BLaER1 treated with 17β-estradiol and CSF1 and Interleukin-3, amounts not matched to agents 10 nM and 100 nM (cell line): Measurements from ENCODE around the gene S100G.
"Not testable (repeated sequence)": the region's sequence is repeated elsewhere in the genome, so short reads cannot be mapped to it uniquely, and the experiment has no call there.

Experiments
- H3K27ac ChIP-seq, 11 experiments: shearing (Covaris generic); formaldehyde crosslinking; 2 replicates each; pipeline ENCODE4 v1.8.1; 2022
- H3K27me3 ChIP-seq, 11 experiments: shearing (Covaris generic); formaldehyde crosslinking; 2 replicates each; pipeline ENCODE4 v1.8.1; 2022
- H3K36me3 ChIP-seq, 11 experiments: shearing (Covaris generic); formaldehyde crosslinking; 2 replicates each; pipeline ENCODE4 v1.8.1; 2022
- H3K4me1 ChIP-seq, 10 experiments: shearing (Covaris generic); formaldehyde crosslinking; 2 replicates each; pipeline ENCODE4 v1.8.1; 2022
- H3K4me2 ChIP-seq, 11 experiments: shearing (Covaris generic); formaldehyde crosslinking; 2 replicates each; pipeline ENCODE4 v1.8.1; 2022
- H3K4me3 ChIP-seq, 10 experiments: shearing (Covaris generic); formaldehyde crosslinking; 2 replicates each; pipeline ENCODE4 v1.8.1; 2022
- H3K9ac ChIP-seq, 11 experiments: shearing (Covaris generic); formaldehyde crosslinking; 2 replicates each; pipeline ENCODE4 v1.8.1; 2022
- H3K9me3 ChIP-seq, 11 experiments: shearing (Covaris generic); formaldehyde crosslinking; replicated peaks in 1 of 11; 2 replicates each; pipeline ENCODE4 v1.8.1; 2022
- H4K20me1 ChIP-seq, 11 experiments: shearing (Covaris generic); formaldehyde crosslinking; 2 replicates each; pipeline ENCODE4 v1.8.1; 2022
- Cebpa-rat ChIP-seq, 11 experiments: shearing (Covaris generic); IDR thresholded peaks; 2 replicates each; pipeline ENCODE4 v1.8.1; 2022

The S100G gene

DNA sequence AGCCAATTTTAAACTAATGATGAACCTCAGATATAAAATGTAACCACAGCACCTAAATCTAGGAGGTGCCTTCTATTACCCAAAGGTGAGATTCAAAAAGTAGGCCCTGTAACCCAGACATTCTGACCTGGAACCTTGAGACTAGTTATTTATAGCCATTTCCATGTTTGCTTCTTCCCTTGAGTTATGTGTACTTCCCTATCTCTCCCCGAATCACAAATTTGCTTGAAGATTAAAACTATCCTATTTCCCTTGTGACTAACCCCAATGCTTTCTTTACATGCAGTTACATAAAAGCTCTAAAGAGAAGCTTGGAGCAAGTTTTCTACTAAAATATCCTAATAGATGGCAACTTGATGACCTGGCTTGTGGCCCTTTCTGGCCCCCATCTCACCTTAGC is 32.6 kb upstream of the S100G start:
- H4K20me1 ChIP-seq, result no peaks in the 10 kb centered on the region; a peak in 2 of 22 replicates

DNA sequence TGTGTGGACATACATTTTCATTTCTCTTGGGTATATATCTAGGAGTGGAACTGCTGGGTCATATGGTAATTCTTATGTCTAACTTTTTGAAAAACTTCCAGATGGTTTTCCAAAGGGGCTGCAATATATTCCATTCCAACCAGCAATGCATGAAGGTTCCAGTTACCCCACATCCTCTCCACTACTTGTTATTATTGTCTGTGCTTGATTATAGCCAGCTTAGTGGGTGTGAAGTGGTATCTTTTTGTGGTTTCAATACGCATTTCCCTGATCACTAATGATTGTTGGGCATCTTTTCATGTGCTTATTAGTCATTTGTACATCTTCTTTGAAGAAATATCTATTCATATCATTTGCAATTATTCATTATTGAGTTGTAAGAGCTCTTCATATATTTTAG is 31.5 kb upstream of the S100G start:
- no peak overlapping the region for H3K4me2 ChIP-seq
- H3K4me1 ChIP-seq, result no peaks in the 10 kb centered on the region
- H3K27me3 ChIP-seq, result peaks cover 86 to 97% (median 94%) of the 10 kb centered on the region in 11 experiments
- H3K36me3 ChIP-seq, result peaks cover 0 to 38% (median 14%) of the 10 kb centered on the region in 11 experiments; a peak in 14 of 22 replicates
- H3K27ac ChIP-seq, result no peak overlapping the region
- peaks cover 6 to 17% (median 14%) of the 10 kb centered on the region in 11 experiments; a peak in 18 of 22 replicates for H3K9me3 ChIP-seq
- H3K9ac ChIP-seq, result no peak overlapping the region
- no peaks in the 10 kb centered on the region; a peak in 2 of 22 replicates for H4K20me1 ChIP-seq
- no peak overlapping the region for H3K4me3 ChIP-seq
- TF ChIP-seq Cebpa-rat (IDR thresholded peaks at IDR 0.05), result no peak

More for the DNA sequence above, 32.6 kb upstream of the S100G start:
- H3K27me3 ChIP-seq, result peaks cover 92 to 98% (median 95%) of the 10 kb centered on the region in 11 experiments
- peaks cover 6 to 17% (median 14%) of the 10 kb centered on the region in 11 experiments; a peak in 18 of 22 replicates for H3K9me3 ChIP-seq
- no peak overlapping the region for H3K9ac ChIP-seq
- no peak overlapping the region for H3K27ac ChIP-seq
- H3K4me2 ChIP-seq, result no peak overlapping the region
- peaks cover 0 to 39% (median 14%) of the 10 kb centered on the region in 11 experiments; a peak in 14 of 22 replicates for H3K36me3 ChIP-seq
- H3K4me3 ChIP-seq, result no peak overlapping the region
- no peaks in the 10 kb centered on the region for H3K4me1 ChIP-seq
- no peak for TF ChIP-seq Cebpa-rat (IDR thresholded peaks at IDR 0.05)

DNA sequence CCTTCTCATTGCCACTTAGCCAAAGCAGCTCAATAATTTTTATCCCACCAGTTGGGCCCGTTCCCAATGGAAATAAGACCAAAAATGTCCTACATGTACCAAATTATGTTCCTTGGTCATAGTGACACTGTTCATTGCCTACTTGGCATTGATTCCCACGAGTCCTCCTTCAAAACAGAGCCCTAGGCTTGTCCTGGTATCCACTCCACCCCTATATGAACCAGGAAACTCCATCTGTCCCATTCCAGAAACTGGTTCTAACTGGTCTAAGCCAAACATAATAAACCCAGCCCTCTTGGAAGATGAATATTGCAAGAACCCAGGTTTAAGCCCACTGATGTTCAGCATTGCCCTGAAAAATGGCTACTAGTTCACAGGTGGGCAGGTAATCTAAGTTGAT is 30.9 kb upstream of the S100G start:
- H3K27me3 ChIP-seq, result peaks cover 83 to 97% (median 94%) of the 10 kb centered on the region in 11 experiments
- no peak overlapping the region for H3K27ac ChIP-seq
- H3K9me3 ChIP-seq, result peaks cover 6 to 17% (median 14%) of the 10 kb centered on the region in 11 experiments; a peak in 18 of 22 replicates

DNA sequence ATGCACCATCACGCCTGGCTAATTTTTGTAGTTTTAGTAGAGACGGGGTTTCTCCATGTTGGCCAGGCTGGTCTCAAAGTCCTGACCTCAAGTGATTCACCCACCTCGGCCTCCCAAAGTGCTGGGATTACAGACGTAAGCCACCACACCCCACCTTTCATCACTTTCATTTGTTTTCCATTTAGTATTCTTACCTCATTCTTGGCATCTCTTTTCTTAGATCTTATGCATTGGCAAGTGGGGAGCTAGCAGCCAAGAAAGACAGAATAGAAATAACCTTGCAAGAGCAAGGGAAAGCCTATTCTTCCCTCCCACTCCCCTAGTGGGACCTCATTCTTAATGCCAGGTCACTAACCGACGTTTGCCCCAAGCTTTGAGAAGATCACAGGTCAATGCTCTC is 21.4 kb upstream of the S100G start:
- H3K9me3 ChIP-seq, H4K20me1 ChIP-seq, H3K4me3 ChIP-seq, H3K4me2 ChIP-seq, H3K36me3 ChIP-seq, H3K9ac ChIP-seq, H3K4me1 ChIP-seq, H3K27ac ChIP-seq: not testable (repeated sequence)
- peaks cover 94 to 100% (median 100%) of the 10 kb centered on the region in 11 experiments for H3K27me3 ChIP-seq

More for the DNA sequence above, 30.9 kb upstream of the S100G start:
- TF ChIP-seq Cebpa-rat (IDR thresholded peaks at IDR 0.05), result no peak
- no peak overlapping the region for H3K9ac ChIP-seq
- H3K4me3 ChIP-seq, result no peak overlapping the region
- H3K4me1 ChIP-seq, result no peaks in the 10 kb centered on the region
- peaks cover 0 to 32% (median 11%) of the 10 kb centered on the region in 11 experiments; a peak in 12 of 22 replicates for H3K36me3 ChIP-seq
- no peak overlapping the region for H3K4me2 ChIP-seq
- no peaks in the 10 kb centered on the region; a peak in 1 of 22 replicates for H4K20me1 ChIP-seq

DNA sequence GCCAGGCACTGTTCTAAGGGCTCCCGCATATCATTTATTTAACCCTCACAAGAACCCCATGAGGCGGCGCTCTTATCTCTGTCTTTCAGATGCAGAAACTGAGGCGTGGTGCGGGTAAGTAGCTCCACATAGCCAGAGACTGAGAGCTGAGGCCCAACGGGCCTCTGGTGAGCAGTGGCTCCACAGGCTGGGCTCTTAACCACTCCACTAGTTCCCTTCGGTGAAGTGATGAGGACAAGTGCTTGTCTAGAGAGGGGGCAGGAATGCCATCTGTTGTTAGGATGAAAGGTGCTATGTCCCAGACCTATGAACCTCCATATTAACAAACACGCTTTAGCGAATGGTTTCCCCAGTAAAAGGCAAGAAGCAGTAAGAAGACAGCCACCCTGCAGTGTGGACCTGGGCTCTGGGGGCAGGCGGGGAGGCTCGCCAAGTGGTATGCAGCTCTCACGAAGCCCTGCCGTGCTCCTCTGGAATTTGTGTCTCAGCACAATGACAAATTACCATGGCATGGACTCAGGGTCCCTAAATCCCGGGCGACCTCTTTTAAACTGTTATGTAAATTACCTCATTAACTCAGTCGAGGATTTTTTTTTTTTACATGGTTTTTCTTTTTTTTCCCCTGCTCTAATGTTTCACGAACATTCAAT is 20.9 kb upstream of the S100G start:
- peaks cover 0 to 11% (median 0%) of the 10 kb centered on the region in 10 experiments; a peak in 5 of 20 replicates for H3K4me1 ChIP-seq
- no peak overlapping the region for H3K4me2 ChIP-seq
- peaks cover 0 to 4% (median 0%) of the 10 kb centered on the region in 11 experiments; a peak in 1 of 22 replicates for H3K36me3 ChIP-seq
- peaks cover 0 to 9% (median 0%) of the 10 kb centered on the region in 11 experiments; a peak in 4 of 22 replicates for H4K20me1 ChIP-seq
- no peaks in the 10 kb centered on the region for H3K9me3 ChIP-seq
- H3K9ac ChIP-seq, result no peak overlapping the region
- peaks cover 96 to 100% (median 100%) of the 10 kb centered on the region in 11 experiments for H3K27me3 ChIP-seq
- H3K4me3 ChIP-seq, result no peak overlapping the region
- H3K27ac ChIP-seq, result no peak overlapping the region
- no peak for TF ChIP-seq Cebpa-rat (IDR thresholded peaks at IDR 0.05)

DNA sequence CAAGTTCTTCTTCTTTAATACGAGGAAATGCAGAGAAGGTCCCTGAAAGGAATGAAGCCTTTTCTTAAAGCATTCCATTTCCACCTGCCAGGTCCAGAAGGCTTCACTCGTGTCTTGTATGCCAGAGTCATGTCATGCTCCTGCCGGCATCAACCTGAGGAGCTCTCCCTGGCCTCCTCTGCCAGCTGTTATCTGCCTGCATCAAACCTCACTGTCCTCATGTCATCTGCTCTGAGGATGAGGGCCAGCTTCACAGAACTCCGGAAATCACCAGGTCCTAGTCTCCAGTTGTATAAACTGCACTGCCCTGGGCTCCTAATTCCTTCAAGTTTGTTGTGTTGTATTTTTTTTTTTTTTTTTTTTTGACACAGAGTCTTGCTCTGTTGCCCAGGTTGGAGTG is 20.0 kb upstream of the S100G start:
- Histone ChIP-seq H3K27ac (no peak overlapping the region), H4K20me1 (peaks cover 0 to 9% (median 0%) of the 10 kb centered on the region in 11 experiments; a peak in 4 of 22 replicates), H3K4me2 (no peak overlapping the region), H3K4me3 (no peak overlapping the region), H3K9ac (no peak overlapping the region), H3K27me3 (peaks cover 95 to 100% (median 100%) of the 10 kb centered on the region in 11 experiments), H3K36me3 (peaks cover 0 to 4% (median 0%) of the 10 kb centered on the region in 11 experiments; a peak in 1 of 22 replicates), H3K4me1 (peaks cover 0 to 19% (median 0%) of the 10 kb centered on the region in 10 experiments; a peak in 6 of 20 replicates), H3K9me3 (no peaks in the 10 kb centered on the region)
- no peak for TF ChIP-seq Cebpa-rat (IDR thresholded peaks at IDR 0.05)

DNA sequence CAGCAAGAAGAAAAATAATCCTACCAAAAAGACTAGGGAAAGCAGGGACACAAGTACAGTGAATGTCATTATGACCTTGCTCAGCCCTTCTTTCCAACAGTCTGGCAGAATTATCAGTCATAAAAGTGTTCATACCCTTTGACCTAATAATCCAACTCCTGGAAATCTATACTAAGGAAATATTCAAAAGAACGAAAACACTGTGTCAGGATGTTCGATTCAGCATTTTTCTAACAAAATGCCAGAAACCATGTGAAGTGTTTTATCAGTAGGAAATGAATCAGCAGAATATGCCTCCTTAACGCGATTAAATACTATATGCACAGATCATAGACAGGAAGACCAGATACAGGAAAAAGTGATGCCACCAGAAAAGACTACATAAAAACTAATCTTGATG is 16.2 kb upstream of the S100G start:
- H3K27me3 ChIP-seq, result peaks cover 86 to 100% (median 97%) of the 10 kb centered on the region in 11 experiments
- peak overlapping the region in 3 of 11 experiments; percentile 33 to 50 (median 47); a peak in 5 of 22 replicates for H3K4me2 ChIP-seq
- no peak overlapping the region for H3K9ac ChIP-seq
- TF ChIP-seq Cebpa-rat (IDR thresholded peaks at IDR 0.05), result no peak
- no peak overlapping the region for H3K4me3 ChIP-seq
- H3K27ac ChIP-seq, result peak overlapping the region in 1 of 11 experiments; percentile 47; a peak in 2 of 22 replicates
- peaks cover 0 to 20% (median 0%) of the 10 kb centered on the region in 10 experiments; a peak in 6 of 20 replicates for H3K4me1 ChIP-seq
- no peaks in the 10 kb centered on the region; a peak in 2 of 22 replicates for H3K9me3 ChIP-seq
- H4K20me1 ChIP-seq, result peaks cover 0 to 4% (median 0%) of the 10 kb centered on the region in 11 experiments; a peak in 2 of 22 replicates
- peaks cover 0 to 10% (median 4%) of the 10 kb centered on the region in 11 experiments; a peak in 3 of 22 replicates for H3K36me3 ChIP-seq

DNA sequence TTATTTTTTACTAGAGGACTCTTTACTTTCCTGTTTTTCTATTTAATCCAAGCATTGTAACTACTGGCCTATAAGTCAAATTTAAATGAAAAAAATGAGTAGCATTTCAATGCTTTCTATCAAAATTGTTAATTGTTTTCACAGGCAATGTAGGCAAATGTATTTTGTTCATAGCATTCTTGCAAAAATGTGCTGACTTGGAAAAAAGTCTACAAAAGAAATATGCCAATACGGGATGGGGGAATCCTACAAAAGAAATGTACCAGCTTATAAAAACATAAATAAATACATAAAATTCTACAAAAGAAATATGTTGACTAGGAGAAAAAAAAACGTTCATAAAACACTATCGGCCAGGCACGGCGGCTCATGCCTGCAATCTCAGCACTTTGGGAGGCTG is 14.9 kb upstream of the S100G start:
- Histone ChIP-seq H3K9me3 (peaks cover 0 to 4% (median 0%) of the 10 kb centered on the region in 11 experiments; a peak in 2 of 22 replicates), H3K27me3 (peaks cover 86 to 100% (median 97%) of the 10 kb centered on the region in 11 experiments), H3K4me3 (no peak overlapping the region), H3K27ac (no peak overlapping the region), H3K4me1 (peaks cover 0 to 20% (median 0%) of the 10 kb centered on the region in 10 experiments; a peak in 6 of 20 replicates), H3K36me3 (peaks cover 0 to 7% (median 4%) of the 10 kb centered on the region in 11 experiments; a peak in 3 of 22 replicates), H3K4me2 (no peak overlapping the region), H4K20me1 (no peaks in the 10 kb centered on the region; a peak in 2 of 22 replicates), H3K9ac (no peak overlapping the region)
- TF ChIP-seq Cebpa-rat (IDR thresholded peaks at IDR 0.05), result no peak

DNA sequence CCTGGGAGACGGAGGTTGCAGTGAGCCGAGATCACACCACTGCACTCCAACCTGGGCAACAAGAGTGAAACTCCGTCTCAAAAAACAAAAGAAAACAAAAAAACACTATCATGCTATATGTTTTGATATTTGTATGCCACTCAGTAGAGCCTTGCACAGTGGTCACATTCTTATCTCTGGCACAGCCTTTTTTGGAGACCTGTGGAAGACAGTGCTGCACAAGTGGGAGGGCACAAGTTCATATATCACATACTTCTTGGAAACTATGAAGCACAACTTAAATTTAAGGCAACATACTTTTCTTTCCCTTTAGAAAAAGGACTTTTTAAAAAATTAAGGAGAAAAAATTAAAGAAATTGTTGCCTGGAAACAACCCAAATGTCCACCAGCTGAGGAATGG is 14.4 kb upstream of the S100G start:
- Histone ChIP-seq H3K27ac (no peak overlapping the region), H3K36me3 (peaks cover 0 to 7% (median 4%) of the 10 kb centered on the region in 11 experiments; a peak in 3 of 22 replicates), H3K9ac (no peak overlapping the region), H3K4me3 (no peak overlapping the region), H4K20me1 (no peaks in the 10 kb centered on the region; a peak in 2 of 22 replicates), H3K4me1 (peaks cover 0 to 20% (median 0%) of the 10 kb centered on the region in 10 experiments; a peak in 6 of 20 replicates), H3K27me3 (peaks cover 86 to 100% (median 97%) of the 10 kb centered on the region in 11 experiments), H3K4me2 (no peak overlapping the region), H3K9me3 (peaks cover 0 to 8% (median 0%) of the 10 kb centered on the region in 11 experiments; a peak in 2 of 22 replicates)
- no peak for TF ChIP-seq Cebpa-rat (IDR thresholded peaks at IDR 0.05)
